Thoracic aorta endothelial cell (primary cell): ENCODE measurements around the gene COG2. TPM values are rescaled to one million over a fixed set of nuclear protein-coding genes. Genes with fewer than 3 reads are reported as not detected.

Experiments
- total RNA-seq: library from RNA; depleted of rRNA; stranded (reverse); fragments of >200 nt; gene quantifications from 2 replicates; pipeline ENCODE4 v1.2.3, GENCODE V29; 2012

COG2 gene, protein sequence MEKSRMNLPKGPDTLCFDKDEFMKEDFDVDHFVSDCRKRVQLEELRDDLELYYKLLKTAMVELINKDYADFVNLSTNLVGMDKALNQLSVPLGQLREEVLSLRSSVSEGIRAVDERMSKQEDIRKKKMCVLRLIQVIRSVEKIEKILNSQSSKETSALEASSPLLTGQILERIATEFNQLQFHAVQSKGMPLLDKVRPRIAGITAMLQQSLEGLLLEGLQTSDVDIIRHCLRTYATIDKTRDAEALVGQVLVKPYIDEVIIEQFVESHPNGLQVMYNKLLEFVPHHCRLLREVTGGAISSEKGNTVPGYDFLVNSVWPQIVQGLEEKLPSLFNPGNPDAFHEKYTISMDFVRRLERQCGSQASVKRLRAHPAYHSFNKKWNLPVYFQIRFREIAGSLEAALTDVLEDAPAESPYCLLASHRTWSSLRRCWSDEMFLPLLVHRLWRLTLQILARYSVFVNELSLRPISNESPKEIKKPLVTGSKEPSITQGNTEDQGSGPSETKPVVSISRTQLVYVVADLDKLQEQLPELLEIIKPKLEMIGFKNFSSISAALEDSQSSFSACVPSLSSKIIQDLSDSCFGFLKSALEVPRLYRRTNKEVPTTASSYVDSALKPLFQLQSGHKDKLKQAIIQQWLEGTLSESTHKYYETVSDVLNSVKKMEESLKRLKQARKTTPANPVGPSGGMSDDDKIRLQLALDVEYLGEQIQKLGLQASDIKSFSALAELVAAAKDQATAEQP
- total RNA-seq, result 26.6 and 27.3 TPM in 2 replicates

DNA sequence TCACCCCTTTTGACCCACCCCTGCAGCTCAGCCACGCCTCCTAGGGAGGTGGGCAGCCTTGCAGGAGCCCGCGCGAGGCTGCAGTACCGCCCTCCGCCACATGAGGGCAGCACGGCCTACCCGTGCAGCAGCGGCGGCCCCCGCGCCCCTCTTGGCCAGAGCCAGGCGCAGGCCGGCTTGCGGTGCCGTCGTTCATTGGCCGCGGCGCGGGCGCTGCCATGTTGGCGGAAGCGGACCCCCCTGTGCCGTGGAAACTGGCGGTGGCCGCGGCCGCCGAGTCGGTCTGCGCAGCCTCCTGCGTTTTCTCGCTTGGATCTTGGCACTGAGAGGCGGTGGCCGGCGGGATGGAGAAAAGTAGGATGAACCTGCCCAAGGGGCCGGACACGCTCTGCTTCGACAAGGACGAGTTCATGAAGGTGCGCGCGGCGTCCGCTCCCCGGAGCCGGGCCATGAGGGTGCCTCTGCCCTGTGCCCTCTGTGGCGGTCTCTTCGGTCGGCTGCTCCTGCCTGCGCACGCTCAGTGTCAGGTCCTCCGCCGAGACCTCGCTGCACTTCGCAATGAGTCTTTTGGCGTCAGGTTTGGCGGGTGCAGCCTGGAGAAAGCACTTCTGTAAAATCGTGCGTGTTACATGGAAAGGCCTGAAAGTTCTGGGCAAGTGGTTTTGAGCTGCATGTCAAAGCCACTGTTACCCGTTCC, at the start of gene COG2:
Gene COG2, plus strand, starts transcription at position 219 of the 697 bp plus-strand sequence. Its CDS starts 126 bp downstream, at position 345.

DNA sequence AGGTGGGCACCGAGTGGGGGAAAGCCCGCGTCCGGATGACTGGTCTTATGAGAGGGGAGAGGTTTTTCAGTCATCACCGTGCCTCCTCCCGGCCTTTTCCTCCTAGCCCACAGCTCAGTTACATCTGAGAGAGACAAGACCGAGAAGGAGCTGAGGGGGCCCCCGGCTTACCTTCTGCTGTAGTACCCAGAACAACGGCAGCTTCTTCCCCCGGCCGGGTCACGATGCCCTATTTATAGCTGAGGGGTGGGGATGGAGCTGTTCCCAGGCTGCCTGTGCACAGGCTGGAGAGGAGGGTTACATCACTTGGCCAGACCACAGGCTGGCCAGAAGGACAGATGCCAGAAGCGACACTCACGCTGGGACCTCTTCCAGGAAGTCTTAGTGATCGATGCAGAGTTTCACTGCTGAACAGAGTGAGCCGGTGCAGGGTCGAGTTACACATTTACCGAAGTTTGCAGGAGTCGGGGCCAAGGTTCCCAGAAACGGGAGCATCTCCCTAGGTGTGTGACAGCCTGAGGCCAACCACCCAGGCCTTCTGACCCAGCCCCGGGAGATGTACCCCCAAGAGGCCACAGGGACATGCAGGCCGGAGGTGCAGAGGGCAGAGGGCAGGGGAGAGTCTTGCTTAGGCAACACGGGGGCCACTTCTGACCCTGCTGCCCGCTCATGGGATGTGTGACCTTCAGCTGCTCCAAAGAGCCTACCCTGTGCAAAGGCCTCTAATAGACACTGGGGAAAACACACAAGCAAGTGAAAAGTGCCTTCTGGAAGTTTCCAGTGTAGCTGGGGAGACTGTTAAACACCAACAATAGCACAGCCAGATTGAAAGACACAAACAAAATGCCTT, 71.9 kb downstream of the COG2 start, which contains the start of gene AGT:
Gene AGT, minus strand, starts transcription at position 208 of the 850 bp plus-strand sequence. CDS start 3,299 bp downstream, outside the sequence.

Other genes starting within 250 kb of the COG2 start
- gene PGBD5, start 216.1 kb upstream of the COG2 start, total RNA-seq, result under 0.01 and 0.07 TPM in 2 replicates
- not detected in 2 replicates for gene AGT, start 71.6 kb downstream of the COG2 start, total RNA-seq
- gene CAPN9, start 104.9 kb downstream of the COG2 start, total RNA-seq, result under 0.01 TPM in 1 of 2 replicates, not detected in the other
- 26.9 and 27.2 TPM in 2 replicates for gene C1orf198, start 226.0 kb downstream of the COG2 start, total RNA-seq